ENCODE measurements around the gene ANAPC16.
"Not testable (repeated sequence)": the region's sequence is repeated elsewhere in the genome, so short reads cannot be mapped to it uniquely, and the experiment has no call there.

ANAPC16 gene

DNA sequence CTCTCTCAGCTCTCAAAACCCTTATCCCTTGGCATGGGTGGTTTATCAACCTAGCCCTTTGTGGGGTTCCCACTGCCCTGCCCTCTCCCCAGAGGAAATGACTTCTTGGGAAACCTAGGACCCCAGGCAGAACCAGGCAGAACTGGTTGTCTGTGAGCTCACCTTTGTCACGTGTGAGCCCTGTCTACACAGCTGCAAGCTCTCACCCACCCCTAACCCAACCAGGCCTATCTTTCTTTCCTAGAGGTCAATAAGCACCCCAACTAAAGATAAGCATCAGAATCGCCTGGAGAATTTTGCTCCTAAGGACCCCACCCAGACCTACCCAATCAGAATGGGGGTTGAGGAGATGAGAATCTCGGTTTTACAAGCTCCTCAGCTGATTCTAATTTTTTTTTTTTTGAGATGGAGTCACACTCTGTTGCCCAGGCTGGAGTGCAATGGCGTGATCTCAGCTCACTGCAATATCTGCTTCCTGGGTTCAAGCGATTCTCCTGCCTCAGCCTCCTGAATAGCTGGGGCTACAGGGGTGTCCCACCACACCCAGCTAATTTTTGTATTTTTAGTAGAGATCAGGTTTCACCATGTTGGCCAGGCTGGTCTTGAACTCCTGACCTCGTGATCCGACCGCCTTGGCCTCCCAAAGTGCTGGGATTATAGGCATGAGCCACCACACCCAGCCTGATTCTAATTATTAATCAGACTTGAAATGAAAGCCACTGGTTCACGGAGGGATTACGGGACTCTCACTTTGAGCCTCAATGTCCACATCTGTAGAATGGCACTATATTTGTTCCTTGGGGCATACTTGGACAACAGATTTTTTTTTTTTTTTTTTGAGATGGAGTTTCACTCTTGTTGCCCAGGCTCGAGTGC lies 50.4 kb downstream of the ANAPC16 start:
- DNase-seq, result no peak

GRCh38 chr10:72267381-72267780 lies 51.6 kb downstream of the ANAPC16 start:
- no peak for DNase-seq

DNA sequence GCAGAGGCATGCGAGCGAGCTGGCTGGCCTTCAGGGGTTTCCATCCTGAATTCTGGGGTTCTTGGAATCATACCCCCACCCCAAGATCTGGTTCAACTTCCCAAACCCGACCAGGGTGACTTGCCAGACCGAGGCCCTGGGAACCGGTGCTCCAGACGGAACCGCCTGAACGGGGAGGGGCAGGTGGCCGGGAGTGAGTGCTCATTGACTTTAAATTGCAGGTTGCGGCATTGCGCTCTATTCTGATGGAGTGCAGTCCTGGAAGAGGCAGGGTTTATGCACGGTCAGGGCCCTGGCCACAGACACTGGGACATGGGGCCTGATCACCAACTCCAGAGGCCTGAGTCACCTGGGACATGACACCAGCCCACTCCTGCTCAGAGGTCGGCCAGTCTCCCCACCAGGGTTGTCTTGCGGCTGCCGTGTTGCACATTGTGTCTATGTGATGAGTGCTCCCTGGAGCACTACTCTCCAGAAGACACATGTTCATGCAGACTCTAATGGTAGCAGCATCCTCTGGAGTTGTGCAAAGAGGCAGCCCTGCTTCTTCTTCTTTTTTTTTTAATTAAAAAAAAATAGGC lies 52.1 kb downstream of the ANAPC16 start:
- DNase-seq, result no peak

GRCh38 chr10:72268475-72269200 lies 52.8 kb downstream of the ANAPC16 start:
- DNase-seq, result not testable (repeated sequence)

DNA sequence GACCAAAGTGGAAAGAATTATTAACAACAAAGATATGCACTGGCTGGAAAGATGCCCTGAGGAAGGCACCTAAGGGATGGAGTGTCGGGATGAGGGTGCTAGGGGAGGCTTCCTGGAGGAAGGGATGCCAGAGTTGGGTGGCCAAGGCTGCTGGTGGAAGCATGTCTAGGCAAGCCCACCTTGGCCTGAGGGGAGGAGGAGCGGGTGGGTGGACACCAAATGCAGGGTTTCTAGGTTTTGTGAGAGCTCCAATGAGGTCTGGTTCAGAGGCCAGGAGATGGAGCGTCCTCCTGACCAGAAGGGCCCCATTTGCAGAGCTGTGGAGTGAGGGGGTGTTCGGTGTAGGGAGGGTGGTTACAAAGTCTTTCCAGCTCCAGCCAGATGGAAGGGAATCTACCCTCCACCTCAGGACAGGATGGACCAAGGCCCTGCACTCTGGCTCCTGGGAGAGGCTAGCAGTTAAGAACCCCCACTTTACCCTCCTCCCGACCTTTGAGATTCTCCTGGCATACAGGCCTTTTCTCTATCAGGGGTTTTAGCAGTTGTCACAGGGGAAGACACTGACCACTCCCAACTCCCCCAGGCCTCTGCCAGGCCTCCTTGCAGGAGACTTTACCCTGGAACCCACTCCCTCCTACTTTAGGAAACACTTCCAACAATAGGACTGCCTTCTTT lies 54.9 kb downstream of the ANAPC16 start:
- DNase-seq, result no peak

GRCh38 chr10:72272689-72273409 lies 57.0 kb downstream of the ANAPC16 start:
- peak; percentile 68 for DNase-seq

- peak; percentile 95 for DNase-seq
Measured at GRCh38 chr10:72273410-72274212, 57.8 kb downstream of the ANAPC16 start, which contains the start of gene DDIT4. Gene DDIT4, plus strand, starts transcription at chr10:72273924. Its CDS starts 293 bp downstream, at chr10:72274217.

DNA sequence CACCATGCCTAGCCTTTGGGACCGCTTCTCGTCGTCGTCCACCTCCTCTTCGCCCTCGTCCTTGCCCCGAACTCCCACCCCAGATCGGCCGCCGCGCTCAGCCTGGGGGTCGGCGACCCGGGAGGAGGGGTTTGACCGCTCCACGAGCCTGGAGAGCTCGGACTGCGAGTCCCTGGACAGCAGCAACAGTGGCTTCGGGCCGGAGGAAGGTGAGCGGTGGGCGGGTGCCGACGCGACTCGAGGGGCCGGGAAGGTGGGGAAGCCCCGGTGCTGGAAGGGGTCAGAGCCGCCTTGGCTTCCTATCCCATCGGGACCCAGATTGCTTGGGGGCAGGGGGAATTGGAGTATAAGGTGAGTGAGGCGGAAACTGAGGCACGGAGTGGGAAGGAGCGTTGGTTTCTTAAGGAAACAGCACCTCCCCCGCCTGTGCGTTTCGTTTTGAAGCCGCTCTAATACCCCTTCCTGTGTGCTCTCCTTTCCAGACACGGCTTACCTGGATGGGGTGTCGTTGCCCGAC lies 58.5 kb downstream of the ANAPC16 start:
- DNase-seq, result no peak

- peak; percentile 46 for DNase-seq
Measured at GRCh38 chr10:72274730-72275350, 59.0 kb downstream of the ANAPC16 start.

DNA sequence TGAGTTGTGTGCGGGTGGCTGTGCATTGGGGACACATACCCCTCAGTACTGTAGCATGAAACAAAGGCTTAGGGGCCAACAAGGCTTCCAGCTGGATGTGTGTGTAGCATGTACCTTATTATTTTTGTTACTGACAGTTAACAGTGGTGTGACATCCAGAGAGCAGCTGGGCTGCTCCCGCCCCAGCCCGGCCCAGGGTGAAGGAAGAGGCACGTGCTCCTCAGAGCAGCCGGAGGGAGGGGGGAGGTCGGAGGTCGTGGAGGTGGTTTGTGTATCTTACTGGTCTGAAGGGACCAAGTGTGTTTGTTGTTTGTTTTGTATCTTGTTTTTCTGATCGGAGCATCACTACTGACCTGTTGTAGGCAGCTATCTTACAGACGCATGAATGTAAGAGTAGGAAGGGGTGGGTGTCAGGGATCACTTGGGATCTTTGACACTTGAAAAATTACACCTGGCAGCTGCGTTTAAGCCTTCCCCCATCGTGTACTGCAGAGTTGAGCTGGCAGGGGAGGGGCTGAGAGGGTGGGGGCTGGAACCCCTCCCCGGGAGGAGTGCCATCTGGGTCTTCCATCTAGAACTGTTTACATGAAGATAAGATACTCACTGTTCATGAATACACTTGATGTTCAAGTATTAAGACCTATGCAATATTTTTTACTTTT lies 59.7 kb downstream of the ANAPC16 start:
- DNase-seq, result no peak

DNA sequence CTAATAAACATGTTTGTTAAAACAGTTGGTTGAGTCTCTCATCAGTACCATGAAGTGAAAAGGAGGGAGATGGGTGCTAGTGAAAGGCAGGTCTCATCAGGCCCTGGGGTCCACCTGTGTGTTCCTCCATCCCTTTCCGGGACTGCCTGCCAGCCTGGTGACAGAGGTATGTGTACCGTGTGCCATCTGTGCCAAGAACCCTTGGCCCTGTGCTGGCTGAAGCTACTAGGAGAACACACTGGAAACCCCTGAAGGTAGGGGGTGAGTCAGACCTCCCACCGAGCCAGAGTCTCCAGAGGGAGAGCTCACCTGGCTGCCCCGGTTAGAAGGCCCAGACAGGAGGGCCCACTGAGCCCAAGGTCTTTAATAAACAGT lies 60.2 kb downstream of the ANAPC16 start:
- no peak for DNase-seq

- no peak for DNase-seq
Measured at GRCh38 chr10:72276421-72277339, 60.9 kb downstream of the ANAPC16 start.

DNA sequence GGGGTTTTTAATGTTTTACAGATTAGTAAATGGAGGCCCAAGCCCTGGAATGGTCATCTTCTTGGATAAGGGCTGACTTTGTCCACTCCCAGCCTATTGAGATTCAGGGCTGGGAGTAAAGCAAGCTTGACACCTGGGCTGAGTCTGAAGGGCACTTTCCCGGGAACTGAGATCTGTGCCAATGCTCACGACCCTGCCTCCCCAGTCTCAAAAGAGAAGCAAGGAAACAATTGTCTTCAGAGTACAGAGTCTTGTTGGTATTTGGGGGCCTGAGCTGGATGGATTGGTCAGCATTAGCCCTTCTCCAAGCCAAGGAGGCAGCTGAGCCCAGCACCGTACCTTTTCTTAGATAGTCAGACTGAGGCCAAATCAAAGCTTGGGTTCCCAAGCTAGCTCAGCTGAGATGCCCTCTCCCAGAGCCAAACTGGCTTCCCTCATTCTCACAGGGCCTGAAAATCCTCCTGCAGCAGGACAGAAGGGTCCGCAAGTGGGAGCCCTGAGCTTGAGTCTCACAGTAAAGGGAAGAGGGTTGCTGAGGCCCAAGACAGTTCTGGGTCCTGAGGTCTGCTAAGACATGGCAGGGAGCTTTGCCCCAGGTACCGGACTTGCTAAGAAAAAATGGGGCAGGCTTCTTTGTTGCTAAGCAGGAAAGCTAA lies 61.7 kb downstream of the ANAPC16 start:
- no peak for DNase-seq

DNA sequence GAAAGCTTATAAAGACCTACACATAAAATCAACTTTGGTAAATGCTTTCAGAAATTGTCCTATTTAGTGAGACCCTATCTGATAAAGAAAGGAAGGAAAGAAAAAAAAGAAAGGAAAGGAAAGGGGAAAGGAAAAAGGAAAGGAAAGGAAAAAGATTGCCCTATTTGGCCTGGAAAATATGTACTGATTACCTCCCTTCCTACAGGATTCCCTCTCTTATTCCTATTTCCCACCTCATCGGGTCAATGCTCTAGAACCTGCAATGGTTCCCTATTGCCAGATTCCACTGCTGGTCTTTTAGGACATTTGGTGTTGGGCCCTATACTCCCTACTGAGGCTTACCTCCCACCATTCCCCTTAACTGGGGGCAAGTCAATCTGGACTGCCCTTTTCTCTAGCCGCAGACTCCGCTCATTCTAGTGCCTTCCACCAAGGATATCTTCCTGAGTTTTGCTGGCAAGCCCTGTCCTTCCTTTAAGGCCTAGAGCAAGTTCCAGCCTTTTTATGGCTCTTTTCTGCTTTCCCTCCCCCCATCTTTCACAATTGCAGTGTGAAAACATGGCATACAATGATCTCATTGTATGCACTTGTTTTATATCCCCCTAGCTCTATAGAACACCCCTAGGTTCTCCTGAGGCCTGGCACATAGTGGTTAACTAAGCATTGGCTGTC lies 62.3 kb downstream of the ANAPC16 start:
- no peak for DNase-seq

DNA sequence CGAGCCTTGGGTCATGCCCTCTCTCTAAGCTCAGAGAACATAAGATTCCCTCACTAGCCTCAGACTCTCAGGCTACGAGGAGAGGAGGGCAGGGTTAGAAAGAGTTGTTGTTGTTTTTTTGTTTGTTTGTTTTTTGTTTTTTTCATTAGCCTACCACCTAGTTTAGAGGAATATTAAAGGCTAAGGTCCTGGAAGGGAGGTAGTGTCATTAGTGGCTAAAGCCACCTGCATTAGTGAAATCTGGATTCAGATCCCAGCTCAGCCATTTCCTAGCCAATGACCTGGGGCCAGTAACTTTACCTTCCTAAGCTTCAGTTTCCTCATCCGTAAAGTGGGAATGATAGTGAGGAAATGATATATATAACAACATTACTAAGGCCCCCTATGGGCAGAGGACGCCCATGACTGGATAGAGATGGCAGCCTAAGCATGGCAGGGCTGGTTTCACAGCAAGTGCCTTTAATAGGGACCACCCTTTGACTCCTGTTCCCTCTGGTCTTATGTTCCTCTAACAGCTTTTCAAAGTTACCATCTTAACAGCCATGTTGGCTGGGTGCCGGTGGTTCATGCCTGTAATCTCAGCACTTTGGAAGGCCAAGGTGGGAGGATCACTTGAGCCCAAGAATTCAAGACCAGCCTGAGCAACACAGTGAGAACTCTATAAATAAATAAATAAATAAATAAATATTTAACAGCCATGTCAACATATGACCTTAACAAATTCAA lies 63.0 kb downstream of the ANAPC16 start:
- no peak for DNase-seq

DNA sequence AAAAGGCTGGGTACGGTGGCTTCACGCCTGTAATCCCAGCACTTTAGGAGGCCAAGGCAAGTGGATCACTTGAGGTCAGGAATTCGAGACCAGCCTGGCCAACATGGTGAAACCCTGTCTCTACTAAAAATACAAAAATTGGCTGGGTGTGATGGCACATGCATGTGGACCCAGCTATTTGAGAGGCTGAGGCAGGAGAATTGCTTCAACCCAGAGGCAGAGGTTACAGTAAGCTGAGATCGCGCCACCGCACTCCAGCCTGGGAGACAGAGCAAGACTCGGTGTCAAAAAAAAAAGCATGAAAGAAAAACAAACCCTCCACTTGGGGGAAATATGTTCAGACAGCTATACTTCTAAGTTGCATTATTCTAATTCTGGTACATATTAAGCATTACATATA lies 63.8 kb downstream of the ANAPC16 start:
- not testable (repeated sequence) for DNase-seq

DNA sequence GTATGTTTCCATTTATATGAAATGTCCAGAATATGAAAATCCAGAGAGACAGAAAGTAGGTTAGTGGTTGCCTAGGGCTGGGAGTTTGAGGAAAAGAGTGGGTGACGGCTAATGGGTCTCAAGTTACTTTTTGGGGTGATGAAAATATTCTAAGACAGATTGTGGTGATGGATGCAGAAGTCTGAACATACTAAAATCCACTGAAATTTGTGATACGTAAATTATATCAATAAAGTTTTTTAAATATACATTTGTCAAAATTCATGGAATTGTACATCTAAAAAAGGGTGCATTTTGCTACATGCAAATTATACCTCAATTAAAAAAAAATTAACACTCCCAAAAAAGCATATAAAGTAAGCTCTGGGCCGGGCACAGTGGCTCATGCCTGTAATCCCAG lies 67.3 kb downstream of the ANAPC16 start:
- DNase-seq, result no peak
